ENCODE results near the gene SRCIN1. TPM values are rescaled to one million over a fixed set of nuclear protein-coding genes. Genes with fewer than 3 reads are reported as not detected.
"Not testable (repeated sequence)": the region's sequence is repeated elsewhere in the genome, so short reads cannot be mapped to it uniquely, and the experiment has no call there.

SRCIN1 gene
- total RNA-seq, 2 donors from 2014 or later: 0.52 to 1.1 TPM

- TF ChIP-seq CTCF (IDR thresholded peaks at IDR 0.05): no peak
- DNase-seq (ENCODE audit: low spot score): no peak
- no peak overlapping the region for H3K4me3 ChIP-seq
- H3K9me3 ChIP-seq: no peaks in the 10 kb centered on the region
- H3K27me3 ChIP-seq: no peaks in the 10 kb centered on the region
- no peaks in the 10 kb centered on the region for H3K36me3 ChIP-seq
- H3K27ac ChIP-seq: no peak overlapping the region
- H3K4me1 ChIP-seq: no peaks in the 10 kb centered on the region
Observed at GRCh38 chr17:38625482-38625881, 19.7 kb upstream of the SRCIN1 start.

GRCh38 chr17:38624782-38625355 lies 19.1 kb upstream of the SRCIN1 start:
- H3K4me3 ChIP-seq, H3K27me3 ChIP-seq: not testable (repeated sequence)

GRCh38 chr17:38621538-38621937 lies 15.8 kb upstream of the SRCIN1 start:
- H3K9me3 ChIP-seq: no peaks in the 10 kb centered on the region
- no peak for TF ChIP-seq CTCF (IDR thresholded peaks at IDR 0.05)
- H3K36me3 ChIP-seq: no peaks in the 10 kb centered on the region
- H3K4me1 ChIP-seq: no peaks in the 10 kb centered on the region
- H3K4me3 ChIP-seq: no peak overlapping the region
- DNase-seq (ENCODE audit: low spot score): no peak
- no peak overlapping the region for H3K27ac ChIP-seq
- H3K27me3 ChIP-seq: no peaks in the 10 kb centered on the region

More at GRCh38 chr17:38624782-38625355, 19.1 kb upstream of the SRCIN1 start:
- not testable (repeated sequence) for H3K36me3 ChIP-seq; DNase-seq (ENCODE audit: low spot score); H3K9me3 ChIP-seq; H3K27ac ChIP-seq; H3K4me1 ChIP-seq

- Histone ChIP-seq H3K27me3 (no peaks in the 10 kb centered on the region), H3K9me3 (no peaks in the 10 kb centered on the region), H3K36me3 (no peaks in the 10 kb centered on the region), H3K27ac (no peak overlapping the region), H3K4me1 (no peaks in the 10 kb centered on the region), H3K4me3 (no peak overlapping the region)
- DNase-seq (ENCODE audit: low spot score): no peak
- no peak for TF ChIP-seq CTCF (IDR thresholded peaks at IDR 0.05)
Observed at GRCh38 chr17:38620551-38621277, 15.0 kb upstream of the SRCIN1 start.

GRCh38 chr17:38619937-38620550 lies 14.3 kb upstream of the SRCIN1 start:
- no peaks in the 10 kb centered on the region for H3K27me3 ChIP-seq
- no peak overlapping the region for H3K27ac ChIP-seq
- H3K9me3 ChIP-seq: no peaks in the 10 kb centered on the region
- no peak overlapping the region for H3K4me3 ChIP-seq
- no peaks in the 10 kb centered on the region for H3K4me1 ChIP-seq
- DNase-seq (ENCODE audit: low spot score): no peak
- no peaks in the 10 kb centered on the region for H3K36me3 ChIP-seq
- no peak for TF ChIP-seq CTCF (IDR thresholded peaks at IDR 0.05)

GRCh38 chr17:38619451-38619795 lies 13.7 kb upstream of the SRCIN1 start:
- no peaks in the 10 kb centered on the region for H3K27me3 ChIP-seq
- H3K36me3 ChIP-seq: no peaks in the 10 kb centered on the region
- no peaks in the 10 kb centered on the region for H3K9me3 ChIP-seq
- no peak overlapping the region for H3K4me3 ChIP-seq
- no peaks in the 10 kb centered on the region for H3K4me1 ChIP-seq
- DNase-seq (ENCODE audit: low spot score): no peak
- H3K27ac ChIP-seq: no peak overlapping the region
- TF ChIP-seq CTCF (IDR thresholded peaks at IDR 0.05): no peak

Data from right atrium auricular region (tissue), 2 donors.